Astrocyte (in vitro differentiated cells and primary cell): ENCODE data around the gene TEDDM1. TPM values are rescaled to one million over a fixed set of nuclear protein-coding genes. Genes with fewer than 3 reads are reported as not detected.

ENCODE experiments used
- DNase-seq: peaks from one replicate; pipeline ENCODE4 v3.0.0-alpha.2; 2010; ENCODE audit warnings: low read depth
- FAIRE-seq: peaks from 2 replicates; lab custom pipeline; 2011; peaks lifted over from hg19 to GRCh38; lab: Jason Lieb, UNC
- H2AFZ ChIP-seq: 2 replicates; pipeline ENCODE4 v1.6.0; 2012; ENCODE audit warnings: low read depth, low read length, inconsistent platforms
- H3K27ac ChIP-seq: 2 replicates; pipeline ENCODE4 v1.5.1; 2011; ENCODE audit warnings: low read depth, low read length, inconsistent platforms
- H3K27me3 ChIP-seq: 2 replicates; pipeline ENCODE4 v1.6.0; 2011; ENCODE audit warnings: low read length, inconsistent platforms; ENCODE audit not compliant: insufficient read depth
- H3K36me3 ChIP-seq: 2 replicates; pipeline ENCODE4 v1.5.1; 2011; ENCODE audit warnings: low read length, inconsistent platforms; ENCODE audit not compliant: insufficient read depth
- H3K4me1 ChIP-seq: 2 replicates; pipeline ENCODE4 v1.5.1; 2011; ENCODE audit warnings: low read length, inconsistent platforms; ENCODE audit not compliant: insufficient read depth
- H3K4me2 ChIP-seq: 2 replicates; pipeline ENCODE4 v1.6.0; 2012; ENCODE audit warnings: low read length, inconsistent platforms
- H3K4me3 ChIP-seq: 2 replicates; pipeline ENCODE4 v1.5.1; 2011; ENCODE audit warnings: low read depth, mild to moderate bottlenecking, low read length, inconsistent platforms; ENCODE audit not compliant: insufficient read depth
- H3K79me2 ChIP-seq: 2 replicates; pipeline ENCODE4 v1.6.0; 2012; ENCODE audit warnings: mild to moderate bottlenecking, low read length, inconsistent platforms; ENCODE audit not compliant: insufficient read depth
- H3K9ac ChIP-seq: 2 replicates; pipeline ENCODE4 v1.6.0; 2012; ENCODE audit warnings: mild to moderate bottlenecking, low read length, inconsistent platforms
- H3K9me3 ChIP-seq: 2 replicates; pipeline ENCODE4 v1.5.1; 2012; ENCODE audit warnings: low read depth, mild to moderate bottlenecking, low read length, inconsistent platforms; ENCODE audit not compliant: insufficient read depth
- H4K20me1 ChIP-seq: 2 replicates; pipeline ENCODE4 v1.6.0; 2012; ENCODE audit warnings: low read length, inconsistent platforms; ENCODE audit not compliant: insufficient read depth
- H3K27ac Mint-ChIP-seq: one replicate; pipeline ENCODE4 v1.8.0; 2021; ENCODE audit warnings: mild to moderate bottlenecking, mixed read lengths; ENCODE audit not compliant: unreplicated experiment
- H3K27me3 Mint-ChIP-seq: one replicate; pipeline ENCODE4 v1.8.0; 2021; ENCODE audit warnings: low read depth, mixed read lengths; ENCODE audit not compliant: unreplicated experiment
- H3K36me3 Mint-ChIP-seq: one replicate; pipeline ENCODE4 v1.8.0; 2021; ENCODE audit warnings: low read depth, mixed read lengths; ENCODE audit not compliant: unreplicated experiment
- H3K4me1 Mint-ChIP-seq: one replicate; pipeline ENCODE4 v1.8.0; 2021; ENCODE audit warnings: low read depth, mixed read lengths; ENCODE audit not compliant: unreplicated experiment
- H3K4me3 Mint-ChIP-seq: one replicate; pipeline ENCODE4 v1.8.0; 2021; ENCODE audit warnings: mild to moderate bottlenecking, moderate library complexity, mixed read lengths; ENCODE audit not compliant: unreplicated experiment
- H3K9me3 Mint-ChIP-seq: one replicate; pipeline ENCODE4 v1.8.0; 2021; ENCODE audit warnings: mild to moderate bottlenecking, mixed read lengths; ENCODE audit not compliant: unreplicated experiment
- CTCF ChIP-seq: IDR thresholded peaks from 2 replicates; pipeline ENCODE4 v1.5.1; 2011; ENCODE audit warnings: low read depth, mild to moderate bottlenecking, inconsistent platforms, low read length, moderate library complexity; ENCODE audit not compliant: insufficient read depth
- EZH2 ChIP-seq: IDR thresholded peaks from 2 replicates; pipeline ENCODE4 v1.6.1; 2012; ENCODE audit warnings: mild to moderate bottlenecking, low read length, inconsistent platforms; ENCODE audit not compliant: insufficient read depth
- total RNA-seq: library from RNA; stranded (reverse); gene quantifications from 2 replicates; pipeline ENCODE4 v1.2.1, GENCODE V29; 2021

The TEDDM1 gene
- total RNA-seq, 1 donor from 2014 or later: not detected

GRCh38 chr1:182446033-182446669, 45.7 kb upstream of the TEDDM1 start:
- Mint-ChIP-seq H3K4me3 (no peak overlapping the region), H3K9me3 (no peaks in the 10 kb centered on the region), H3K4me1 (no peaks in the 10 kb centered on the region), H3K27ac (no peak overlapping the region), H3K27me3 (peaks cover 6% of the 10 kb centered on the region), H3K36me3 (no peaks in the 10 kb centered on the region)
- no peak for TF ChIP-seq EZH2
- TF ChIP-seq CTCF: peak; percentile 53
- Histone ChIP-seq H3K9me3 (no peaks in the 10 kb centered on the region), H3K9ac (no peak overlapping the region), H3K4me3 (no peak overlapping the region), H3K27me3 (no peaks in the 10 kb centered on the region), H3K36me3 (no peaks in the 10 kb centered on the region), H3K4me1 (no peaks in the 10 kb centered on the region), H4K20me1 (no peaks in the 10 kb centered on the region), H3K27ac (no peak overlapping the region), H2AFZ (no peak overlapping the region), H3K79me2 (no peaks in the 10 kb centered on the region), H3K4me2 (no peak overlapping the region)
- peak; percentile 8 for DNase-seq
- FAIRE-seq: peak; percentile 81

GRCh38 chr1:182444497-182444896, 44.0 kb upstream of the TEDDM1 start:
- Mint-ChIP-seq H3K4me3 (no peak overlapping the region), H3K4me1 (no peaks in the 10 kb centered on the region), H3K27me3 (peaks cover 6% of the 10 kb centered on the region), H3K36me3 (no peaks in the 10 kb centered on the region), H3K27ac (no peak overlapping the region), H3K9me3 (no peaks in the 10 kb centered on the region)
- TF ChIP-seq CTCF (no peak), EZH2 (no peak)
- H3K79me2 ChIP-seq: no peaks in the 10 kb centered on the region
- H3K36me3 ChIP-seq: no peaks in the 10 kb centered on the region
- no peak overlapping the region for H2AFZ ChIP-seq
- no peaks in the 10 kb centered on the region for H4K20me1 ChIP-seq
- no peaks in the 10 kb centered on the region for H3K4me1 ChIP-seq
- DNase-seq: no peak
- H3K4me2 ChIP-seq: no peak overlapping the region
- H3K9ac ChIP-seq: no peak overlapping the region
- no peak for FAIRE-seq
- no peak overlapping the region for H3K4me3 ChIP-seq
- no peaks in the 10 kb centered on the region for H3K27me3 ChIP-seq
- H3K27ac ChIP-seq: no peak overlapping the region
- H3K9me3 ChIP-seq: no peaks in the 10 kb centered on the region

DNA sequence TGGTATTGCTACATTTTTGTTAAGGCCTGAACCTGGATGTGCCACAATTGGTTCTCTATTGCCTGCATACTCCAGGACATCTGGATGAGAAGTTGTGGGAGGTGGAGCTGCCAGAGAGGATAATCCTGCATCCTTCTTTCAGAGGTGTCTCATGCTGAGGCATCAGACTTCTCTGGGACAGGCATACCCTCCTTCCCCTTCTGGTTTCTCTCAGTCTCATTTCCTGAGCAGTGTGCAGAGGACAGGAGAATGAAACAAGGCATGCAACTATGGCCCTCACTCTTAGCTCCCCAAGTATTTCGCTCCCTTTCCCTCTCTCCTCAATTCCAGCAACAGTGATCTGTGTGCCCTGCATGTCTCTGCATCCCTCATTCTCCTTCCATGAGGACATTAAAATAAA, 41.9 kb upstream of the TEDDM1 start:
- no peak overlapping the region for H3K4me3 ChIP-seq
- no peaks in the 10 kb centered on the region for H3K36me3 ChIP-seq
- H3K9ac ChIP-seq: no peak overlapping the region
- peaks cover 6% of the 10 kb centered on the region for H3K27me3 Mint-ChIP-seq
- H3K27ac Mint-ChIP-seq: no peak overlapping the region
- peaks cover 10% of the 10 kb centered on the region for H3K9me3 Mint-ChIP-seq
- H3K79me2 ChIP-seq: no peaks in the 10 kb centered on the region
- TF ChIP-seq CTCF: no peak
- TF ChIP-seq EZH2: no peak
- H3K4me2 ChIP-seq: no peak overlapping the region
- H3K4me1 Mint-ChIP-seq: no peaks in the 10 kb centered on the region
- H3K4me1 ChIP-seq: no peaks in the 10 kb centered on the region
- no peak overlapping the region for H3K4me3 Mint-ChIP-seq
- H3K27ac ChIP-seq: no peak overlapping the region
- H3K36me3 Mint-ChIP-seq: no peaks in the 10 kb centered on the region
- H2AFZ ChIP-seq: no peak overlapping the region
- no peaks in the 10 kb centered on the region for H3K9me3 ChIP-seq
- DNase-seq (no peak), FAIRE-seq (no peak)
- no peaks in the 10 kb centered on the region for H4K20me1 ChIP-seq
- no peaks in the 10 kb centered on the region for H3K27me3 ChIP-seq
